G401.6 (cell line): ENCODE results near the gene PYGB.

Experiments
- FAIRE-seq: peaks from 2 replicates; lab custom pipeline; 2012; peaks lifted over from hg19 to GRCh38; lab: Jason Lieb, UNC

The PYGB gene

DNA sequence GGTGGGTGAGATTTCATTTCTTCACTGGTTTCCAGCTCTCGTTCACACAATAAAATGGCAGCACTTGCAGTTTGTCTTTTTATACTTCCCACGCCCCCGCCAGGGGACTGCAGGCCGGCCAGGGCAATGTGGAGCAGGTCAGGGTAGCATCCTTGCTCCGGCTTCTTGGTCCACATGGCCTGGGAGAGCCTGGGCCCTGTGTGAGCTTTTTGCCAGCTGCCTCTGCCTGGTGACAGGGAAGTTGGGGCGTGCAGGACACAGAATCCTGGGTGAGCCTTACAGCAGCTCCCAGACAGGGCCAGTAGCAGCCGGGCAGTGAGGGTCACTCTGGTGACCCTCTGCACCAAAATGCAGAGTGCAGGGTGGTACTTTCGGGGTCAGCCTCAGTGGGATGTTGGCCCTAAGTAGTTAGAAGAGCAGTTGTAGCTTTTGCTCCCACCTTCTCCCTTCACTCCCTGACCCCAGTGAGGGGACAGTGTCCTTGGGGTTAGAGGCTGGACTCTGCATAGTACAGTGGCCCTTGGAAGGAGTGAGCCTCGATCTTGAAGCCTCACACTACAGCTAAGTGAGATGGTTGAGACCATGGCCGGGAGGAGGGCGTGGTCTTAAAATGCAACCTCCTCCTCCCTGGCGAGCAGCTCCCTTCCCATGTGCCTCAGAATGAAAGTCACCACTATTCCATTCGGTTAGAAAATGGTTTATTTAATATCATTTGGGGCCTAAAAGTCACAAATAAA, 23.8 kb downstream of the PYGB start:
- no peak for FAIRE-seq

GRCh38 chr20:25272223-25273000, 24.5 kb downstream of the PYGB start:
- no peak for FAIRE-seq

DNA sequence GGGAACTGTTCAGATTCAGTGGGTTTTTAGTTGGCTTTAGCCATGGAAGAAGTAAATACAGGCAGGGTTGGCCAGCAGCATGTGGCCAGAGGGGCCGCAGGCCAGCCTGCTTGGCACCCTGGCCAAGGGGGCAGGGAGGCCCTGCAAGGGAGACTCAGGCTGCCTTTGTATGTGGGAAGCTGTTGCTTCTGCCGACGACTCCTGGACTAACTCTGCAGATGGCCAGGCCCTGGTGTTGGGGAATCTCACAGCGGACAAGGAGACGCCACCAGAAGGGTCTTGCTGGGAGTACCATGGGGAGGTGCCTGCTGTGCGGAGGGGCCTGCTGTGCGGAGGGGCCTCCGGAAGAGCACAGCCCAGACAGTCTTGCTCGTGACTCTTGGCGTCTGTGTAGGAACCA, 25.2 kb downstream of the PYGB start:
- FAIRE-seq = no peak

DNA sequence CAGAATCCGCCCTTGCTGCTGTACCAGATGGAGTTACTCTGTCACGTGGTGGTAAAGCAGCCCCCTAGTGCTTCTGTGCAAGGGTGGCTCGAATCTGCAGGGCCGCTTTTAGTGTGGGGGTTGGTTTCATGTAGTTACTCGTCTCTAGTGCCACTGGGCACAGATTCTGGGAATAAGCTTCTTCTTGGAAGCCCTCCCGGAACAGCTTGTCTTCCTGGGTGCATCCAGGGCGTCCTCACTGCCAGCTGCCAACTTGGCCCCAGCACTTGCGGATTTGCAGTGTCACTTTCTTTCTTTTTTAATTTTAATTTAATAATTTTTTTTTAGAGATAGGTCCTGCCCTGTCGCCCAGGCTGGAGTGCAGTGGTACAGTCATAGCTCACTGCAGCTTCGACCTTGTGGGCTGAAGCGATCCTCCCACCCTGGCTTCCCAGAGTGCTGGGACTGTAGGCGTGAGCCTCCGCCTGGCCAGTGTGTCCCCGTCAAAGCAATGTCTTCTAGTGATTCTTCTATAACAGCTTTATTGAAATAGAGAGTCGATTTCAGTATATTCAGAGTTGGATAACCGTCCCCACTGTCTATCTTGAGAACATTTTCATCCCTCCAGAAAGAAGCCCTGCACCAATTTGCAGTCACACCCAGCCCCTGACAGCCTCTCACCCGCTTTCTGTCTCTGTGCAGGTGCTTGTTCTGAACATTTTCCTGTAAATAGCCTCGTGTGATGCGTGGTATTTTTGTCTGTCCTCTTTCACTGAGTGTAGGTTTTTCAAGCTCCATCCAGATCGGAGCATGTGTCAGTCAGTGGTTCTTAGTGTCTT, 25.9 kb downstream of the PYGB start:
- FAIRE-seq = no peak

DNA sequence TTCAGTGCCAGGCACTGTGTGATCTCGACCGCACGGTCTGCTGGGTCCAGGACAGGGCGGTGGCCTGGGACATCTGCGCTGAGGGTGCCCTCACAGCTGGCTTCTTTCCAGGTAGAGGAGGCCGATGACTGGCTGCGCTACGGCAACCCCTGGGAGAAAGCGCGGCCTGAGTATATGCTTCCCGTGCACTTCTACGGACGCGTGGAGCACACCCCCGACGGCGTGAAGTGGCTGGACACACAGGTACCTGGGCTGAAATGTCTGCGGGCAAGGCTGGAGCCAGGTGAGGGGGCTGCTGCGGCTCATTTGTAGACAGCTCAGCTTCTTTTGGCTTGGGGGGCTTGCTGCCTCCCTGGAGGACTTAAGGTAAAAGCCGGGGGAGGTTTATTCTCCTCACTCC, 26.6 kb downstream of the PYGB start:
- no peak for FAIRE-seq

DNA sequence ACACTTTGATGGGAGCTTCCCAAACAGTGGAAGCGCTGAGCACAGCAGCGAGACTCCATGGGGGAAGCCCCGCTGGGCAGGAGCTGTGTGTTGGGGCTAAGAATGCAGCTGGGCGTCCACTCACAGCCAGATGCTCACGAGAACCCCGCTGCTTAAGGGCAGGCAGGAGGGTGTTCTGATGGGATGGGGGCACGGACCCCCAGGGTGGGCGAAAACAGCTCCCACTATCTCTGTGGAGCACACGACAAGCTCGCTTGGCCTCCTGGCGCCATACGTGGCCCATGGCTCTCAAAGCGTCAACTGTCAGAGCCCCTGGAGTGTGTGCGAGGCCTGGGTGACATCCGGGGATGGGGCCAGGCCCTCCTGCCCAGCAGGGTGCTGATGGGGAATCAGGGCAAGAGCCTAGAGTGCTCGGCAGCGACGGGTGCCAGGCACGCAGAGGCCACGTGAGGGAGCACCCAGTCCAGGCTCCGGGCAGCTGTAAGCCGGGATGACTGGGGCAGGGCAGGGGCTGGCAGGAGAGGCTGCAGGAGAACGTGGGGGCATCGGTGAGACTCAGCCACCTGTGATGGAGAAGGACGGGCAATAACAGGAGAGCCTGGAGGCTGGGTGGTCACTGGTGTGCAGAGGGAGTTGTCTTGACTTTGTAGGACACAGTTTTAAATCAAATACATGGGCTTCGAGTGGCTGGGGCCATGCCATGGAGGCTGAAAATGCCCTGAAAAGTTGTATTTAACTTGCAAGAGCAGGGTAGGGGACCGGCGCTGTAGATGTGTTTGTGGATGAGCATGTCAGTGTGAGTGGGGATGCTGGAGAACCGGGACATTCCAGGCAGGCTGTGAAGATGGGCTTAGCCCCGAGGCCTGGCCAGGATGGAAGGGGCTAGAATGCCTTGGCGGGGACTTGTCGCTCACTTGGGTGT, 27.3 kb downstream of the PYGB start:
- FAIRE-seq = no peak

- FAIRE-seq = no peak
These were observed 28.1 kb downstream of the PYGB start for GRCh38 chr20:25275813-25276532.

DNA sequence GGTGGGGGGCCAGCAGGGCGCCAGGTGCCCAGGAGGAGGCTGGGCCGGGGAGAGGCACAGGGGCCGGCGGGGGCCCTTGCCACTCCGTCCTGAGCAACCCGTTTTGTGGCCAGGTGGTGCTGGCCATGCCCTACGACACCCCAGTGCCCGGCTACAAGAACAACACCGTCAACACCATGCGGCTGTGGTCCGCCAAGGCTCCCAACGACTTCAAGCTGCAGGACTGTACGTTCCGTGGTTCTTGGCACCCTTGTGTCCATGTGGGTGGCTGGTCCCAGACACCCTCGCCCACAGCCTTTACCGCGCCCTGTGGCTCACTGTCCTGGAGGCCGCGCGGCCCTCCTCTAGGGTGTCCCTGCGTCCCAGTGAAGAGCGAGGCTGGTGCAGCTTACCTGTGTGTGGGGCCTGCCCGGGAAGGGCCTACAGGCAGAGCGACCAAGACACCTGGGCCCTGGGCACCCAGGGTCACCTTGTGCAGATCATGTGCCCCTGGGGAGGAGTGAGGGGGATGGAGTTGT, 28.7 kb downstream of the PYGB start:
- FAIRE-seq = no peak

DNA sequence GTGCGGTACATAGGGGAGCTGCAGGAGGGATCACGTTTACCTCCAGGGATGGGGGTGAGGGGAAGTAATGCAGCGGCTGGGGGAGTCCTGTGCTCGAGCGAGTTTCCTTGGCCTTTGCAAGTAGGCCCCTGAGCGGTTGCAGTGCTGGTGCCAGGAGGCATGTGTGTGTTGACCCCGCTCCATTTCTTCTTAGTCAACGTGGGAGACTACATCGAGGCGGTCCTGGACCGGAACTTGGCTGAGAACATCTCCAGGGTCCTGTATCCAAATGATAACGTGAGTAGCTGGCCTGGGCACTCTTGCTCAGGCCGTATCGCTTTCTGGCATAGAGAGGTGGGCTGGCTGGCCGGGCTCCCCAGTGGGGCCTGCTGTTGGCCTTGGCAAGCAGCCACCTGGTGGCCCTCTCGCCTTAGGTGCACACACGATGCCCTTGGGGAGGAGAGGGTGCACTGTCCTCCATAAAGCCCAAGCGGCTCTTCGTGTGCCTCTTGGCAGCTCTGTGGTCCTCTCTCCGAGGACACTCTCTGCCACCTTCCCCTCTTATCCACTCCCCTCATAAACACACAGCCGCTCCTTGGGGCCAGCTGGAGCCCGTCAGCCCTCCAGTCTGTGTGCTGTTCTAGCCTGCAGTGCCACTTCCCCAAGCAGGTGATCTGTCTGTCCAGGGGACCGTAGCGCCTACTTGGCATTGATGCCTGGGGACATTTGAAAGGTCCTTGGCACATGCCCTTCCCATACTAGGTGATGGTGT, 29.3 kb downstream of the PYGB start:
- no peak for FAIRE-seq

DNA sequence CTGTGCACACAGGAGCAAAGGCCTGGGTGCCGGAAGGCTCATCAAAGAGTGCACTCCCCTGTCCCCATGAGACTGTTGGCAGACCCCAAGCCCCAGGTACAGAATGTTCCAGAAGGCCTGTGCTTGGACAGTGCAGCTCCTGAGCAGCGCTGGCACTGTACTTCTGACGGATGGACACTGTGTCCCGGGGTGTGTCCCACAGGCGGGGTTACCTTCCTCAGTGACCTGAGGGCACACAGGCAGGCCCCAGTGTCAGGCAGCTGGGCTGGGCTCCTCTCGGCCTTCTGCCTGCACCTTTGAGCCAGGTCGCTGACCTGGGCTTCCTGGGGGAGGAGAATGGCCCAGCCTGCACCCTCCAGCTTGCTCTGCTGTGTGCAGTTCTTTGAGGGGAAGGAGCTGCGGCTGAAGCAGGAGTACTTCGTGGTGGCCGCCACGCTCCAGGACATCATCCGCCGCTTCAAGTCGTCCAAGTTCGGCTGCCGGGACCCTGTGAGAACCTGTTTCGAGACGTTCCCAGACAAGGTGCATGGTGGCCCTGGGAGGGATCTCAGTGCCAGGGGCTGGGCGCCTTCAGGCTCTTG, 30.1 kb downstream of the PYGB start:
- FAIRE-seq = no peak

DNA sequence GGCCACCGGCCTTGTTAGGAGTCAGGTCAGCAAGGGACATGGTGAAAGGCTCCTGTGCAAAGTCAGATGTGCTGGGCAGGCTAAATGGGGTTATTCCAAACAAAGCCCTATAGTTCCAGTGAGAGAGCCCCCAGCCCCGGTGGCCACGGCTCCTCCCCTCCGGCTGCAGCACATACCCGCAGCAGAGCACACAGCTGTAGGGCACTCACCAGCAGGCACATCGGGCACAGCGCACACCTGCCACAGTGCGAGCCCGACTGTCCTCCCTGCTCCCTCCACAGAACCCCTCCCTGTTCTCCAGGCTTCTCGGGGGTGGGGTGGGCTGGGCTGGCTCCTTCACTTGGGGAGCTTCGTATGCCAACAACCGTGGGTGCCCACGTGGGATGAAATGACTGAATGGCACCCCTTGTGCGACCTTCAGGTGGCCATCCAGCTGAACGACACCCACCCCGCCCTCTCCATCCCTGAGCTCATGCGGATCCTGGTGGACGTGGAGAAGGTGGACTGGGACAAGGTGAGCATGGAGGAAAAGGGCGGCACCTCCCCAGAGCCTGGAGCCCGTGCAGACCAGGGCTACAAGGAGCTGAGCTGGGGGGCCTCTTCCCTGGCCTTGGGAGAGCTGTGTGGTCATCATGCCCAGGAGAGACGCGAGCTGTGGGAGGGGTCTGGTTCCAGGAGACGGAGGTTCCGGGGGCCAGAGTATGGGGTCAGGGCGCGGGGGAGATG, 30.9 kb downstream of the PYGB start:
- FAIRE-seq = no peak

DNA sequence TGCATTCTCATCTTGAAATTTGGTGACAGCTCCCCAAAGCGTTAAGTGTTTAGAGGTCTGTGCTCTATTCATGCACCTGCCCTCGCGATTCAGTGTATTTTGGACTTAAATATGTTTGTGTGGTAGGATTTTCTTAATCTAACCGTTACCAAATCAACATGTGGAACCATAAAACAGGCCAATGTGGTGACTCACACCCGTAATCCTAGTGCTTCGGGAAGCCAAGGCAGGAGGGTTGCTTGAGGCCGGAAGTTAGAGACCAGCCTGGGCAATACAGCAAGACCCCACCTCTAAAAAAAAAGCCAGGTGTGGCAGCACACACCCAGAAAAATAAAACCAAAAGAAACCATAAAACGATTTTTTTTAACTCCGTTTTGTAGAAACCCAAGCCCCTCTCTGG, 31.5 kb downstream of the PYGB start:
- FAIRE-seq = no peak

DNA sequence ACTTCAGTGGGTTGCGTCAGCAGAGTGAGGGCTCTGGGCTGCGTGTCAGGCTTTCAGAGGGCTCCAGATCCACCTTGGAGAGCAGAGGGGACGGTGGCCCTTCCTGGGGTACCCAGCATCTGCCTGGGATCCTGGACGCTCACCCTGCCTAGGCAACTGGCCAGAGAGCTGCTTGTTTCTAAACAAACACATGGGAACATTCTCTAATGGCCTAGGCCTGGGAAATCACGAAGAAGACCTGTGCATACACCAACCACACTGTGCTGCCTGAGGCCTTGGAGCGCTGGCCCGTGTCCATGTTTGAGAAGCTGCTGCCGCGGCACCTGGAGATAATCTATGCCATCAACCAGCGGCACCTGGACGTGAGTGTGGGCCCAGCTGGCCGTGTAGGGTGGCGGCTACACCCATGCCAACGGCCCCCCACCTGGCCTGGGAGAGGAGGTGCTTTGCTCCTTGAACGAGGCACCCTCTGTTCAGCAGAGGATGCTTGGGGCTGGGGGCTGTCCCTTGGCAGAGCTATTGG, 32.2 kb downstream of the PYGB start:
- FAIRE-seq = no peak

DNA sequence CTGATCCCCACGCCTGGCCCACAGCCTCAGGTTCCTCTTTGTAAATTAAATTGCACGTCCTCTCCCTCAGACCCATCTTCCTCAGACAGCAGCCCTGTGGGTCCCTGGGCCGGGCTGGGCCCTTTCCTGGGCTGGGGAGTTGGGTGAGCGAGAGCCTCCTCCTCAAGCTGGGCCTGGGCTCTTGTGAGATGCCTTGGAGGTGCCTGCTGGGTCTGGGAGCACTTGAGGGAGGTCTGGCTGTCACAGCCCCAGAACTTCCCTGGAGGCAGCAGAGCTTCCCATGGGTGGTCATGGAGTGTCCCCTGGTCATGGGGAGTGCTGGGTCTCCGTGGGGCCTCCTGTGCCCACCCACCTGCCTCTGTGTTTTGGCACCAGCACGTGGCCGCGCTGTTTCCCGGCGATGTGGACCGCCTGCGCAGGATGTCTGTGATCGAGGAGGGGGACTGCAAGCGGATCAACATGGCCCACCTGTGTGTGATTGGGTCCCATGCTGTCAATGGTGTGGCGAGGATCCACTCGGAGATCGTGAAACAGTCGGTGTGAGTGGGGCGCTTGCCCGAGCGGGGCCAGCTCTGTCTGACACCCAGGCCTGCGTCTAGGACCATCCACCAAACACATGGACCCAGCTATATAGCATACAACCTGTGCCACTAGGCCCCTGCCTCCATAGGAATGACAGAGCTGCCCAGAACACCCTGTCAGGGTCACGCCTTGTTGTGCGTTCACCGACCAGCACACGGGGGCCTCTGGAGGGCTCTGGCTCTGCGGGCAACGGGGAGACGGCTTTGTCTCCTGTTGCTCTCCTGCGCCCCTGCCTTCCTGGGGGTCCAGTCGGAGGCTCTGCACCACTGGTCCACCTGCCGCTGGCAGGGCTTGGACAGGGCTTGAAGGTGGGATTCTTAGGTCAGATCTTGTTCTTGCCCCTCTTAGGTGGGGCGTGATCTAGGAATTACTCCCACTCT, 33.0 kb downstream of the PYGB start:
- FAIRE-seq = no peak

GRCh38 chr20:25281541-25281991, 33.7 kb downstream of the PYGB start:
- no peak for FAIRE-seq

DNA sequence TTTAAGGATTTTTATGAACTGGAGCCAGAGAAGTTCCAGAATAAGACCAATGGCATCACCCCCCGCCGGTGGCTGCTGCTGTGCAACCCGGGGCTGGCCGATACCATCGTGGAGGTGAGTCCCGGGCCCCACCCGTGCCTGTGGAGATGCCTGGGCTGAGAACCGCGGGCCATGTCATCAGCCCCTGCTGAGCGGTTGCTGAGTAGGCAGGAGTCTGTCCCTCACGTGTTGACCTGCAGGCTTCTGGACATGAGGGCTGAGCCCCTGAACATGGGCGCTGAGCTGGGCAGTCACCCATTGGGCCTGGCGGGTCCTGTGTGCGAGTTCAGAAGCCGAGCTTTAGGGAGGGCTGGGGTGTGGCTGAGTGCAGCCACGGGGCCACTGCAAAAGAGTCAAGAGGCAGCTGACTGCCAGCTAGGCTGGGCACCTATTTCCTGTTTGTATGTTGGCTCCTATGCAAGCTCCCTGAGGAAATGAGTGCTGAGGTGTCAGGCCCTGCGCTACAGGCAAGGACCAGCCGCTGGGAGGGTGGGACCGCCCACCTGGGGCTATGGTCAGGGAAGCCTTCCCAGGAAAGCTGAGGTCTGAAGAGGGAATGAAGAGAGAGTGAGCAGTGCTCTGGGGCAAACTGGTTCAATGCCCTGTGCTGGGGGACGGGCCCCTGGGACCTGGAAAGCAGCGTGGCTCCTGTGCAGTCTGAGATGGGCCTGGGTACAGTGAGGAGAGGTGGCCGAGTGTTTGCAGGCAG, 34.3 kb downstream of the PYGB start:
- no peak for FAIRE-seq

DNA sequence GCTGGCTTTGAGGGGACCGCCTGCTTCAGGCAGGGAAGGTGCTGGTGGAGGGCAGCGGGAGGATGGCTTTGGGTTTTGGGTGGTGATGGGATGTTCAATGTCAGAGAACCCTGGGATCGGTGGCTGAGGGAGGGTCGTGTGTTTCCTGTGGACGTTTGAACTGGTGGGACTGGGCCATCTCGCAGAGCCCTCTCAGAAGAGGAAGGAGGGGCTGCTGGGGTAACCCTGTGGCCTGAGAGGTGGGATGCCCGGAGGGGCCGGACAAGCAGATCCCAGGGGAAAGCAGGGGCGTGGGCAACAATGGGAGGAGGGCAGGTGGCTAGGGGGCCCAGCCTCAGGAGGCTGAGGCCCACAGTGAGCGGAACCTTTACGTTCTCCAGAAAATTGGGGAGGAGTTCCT, 34.9 kb downstream of the PYGB start:
- FAIRE-seq = no peak
